HUDEP-2 (cell line): ENCODE results near the gene NHERF1.

Experiments used
- DNase-seq, 76 experiments: peaks; one replicate each; lab custom pipeline; 2025; ENCODE audit not compliant: unreplicated experiment in 76 of 76; lab: John Stamatoyannopoulos, UW

NHERF1 gene

GRCh38 chr17:74804683-74805082 is 56.3 kb downstream of the NHERF1 start:
- no peak for DNase-seq

DNA sequence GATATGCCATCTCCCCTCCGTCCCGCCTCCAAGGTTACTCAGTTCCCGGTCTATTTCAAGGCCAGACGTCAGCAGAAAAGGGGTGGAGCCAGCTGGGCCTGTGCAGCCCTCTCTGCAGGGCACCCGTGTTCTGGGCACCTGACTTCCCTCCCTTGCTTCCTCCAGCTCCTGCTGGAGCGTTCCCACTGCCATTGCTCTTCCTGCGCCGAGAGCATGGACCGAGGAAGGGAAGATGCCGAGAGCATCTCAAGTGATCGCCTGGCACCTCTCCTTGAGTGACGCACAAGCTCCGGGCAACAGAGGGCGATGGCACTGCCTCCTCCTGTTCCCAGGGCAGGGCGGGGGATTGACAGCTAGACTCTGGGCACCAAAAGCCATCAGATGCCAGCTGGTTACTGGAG is 57.2 kb downstream of the NHERF1 start:
- peak in 1 of 76 experiments; percentile 7 for DNase-seq

- DNase-seq: no peak
Observed at GRCh38 chr17:74806334-74806733, 57.9 kb downstream of the NHERF1 start.

- DNase-seq: no peak
Observed at GRCh38 chr17:74807441-74807840, 59.0 kb downstream of the NHERF1 start.

- DNase-seq: no peak
Observed at GRCh38 chr17:74807925-74808324, 59.5 kb downstream of the NHERF1 start.

- DNase-seq: no peak
Observed at GRCh38 chr17:74808714-74809430, 60.4 kb downstream of the NHERF1 start.

DNA sequence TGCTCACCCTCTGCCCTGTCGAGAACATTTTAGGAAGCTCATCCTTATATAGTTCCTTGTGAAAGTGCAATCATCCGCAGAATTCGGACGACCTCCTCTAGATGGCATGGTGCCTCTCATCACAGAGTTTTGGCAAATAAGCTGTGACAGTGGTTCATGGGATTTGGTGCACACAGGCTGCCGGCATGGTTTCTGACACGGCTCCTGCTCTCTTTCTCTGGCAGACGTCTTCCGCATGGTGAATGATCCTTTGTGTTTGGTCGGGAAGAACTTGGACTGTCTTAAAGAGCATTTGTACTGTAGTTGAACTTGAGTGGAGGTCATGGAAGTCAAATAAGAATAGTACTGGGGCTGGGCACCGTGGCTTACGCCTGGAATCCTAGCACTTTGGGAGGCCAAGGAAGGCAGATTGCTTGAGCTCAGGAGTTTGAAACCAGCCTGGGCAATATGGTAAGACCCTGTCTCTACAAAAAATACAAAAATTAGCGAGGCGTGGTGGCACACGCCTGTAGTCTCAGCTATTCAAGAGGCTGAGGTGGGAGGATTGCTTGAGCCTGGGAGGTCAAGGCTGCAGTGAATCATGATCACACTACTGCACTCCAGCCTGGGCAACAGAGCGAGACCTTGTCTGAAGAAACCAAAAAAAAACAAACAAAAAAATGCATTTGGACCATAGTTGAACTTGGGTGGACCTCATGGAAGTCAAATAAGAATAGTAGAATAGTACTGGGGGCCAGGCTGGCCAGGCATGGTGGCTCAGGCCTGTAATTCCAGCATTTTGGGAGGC is 62.5 kb downstream of the NHERF1 start:
- DNase-seq: no peak

GRCh38 chr17:74812109-74813009 is 63.9 kb downstream of the NHERF1 start:
- no peak for DNase-seq

DNA sequence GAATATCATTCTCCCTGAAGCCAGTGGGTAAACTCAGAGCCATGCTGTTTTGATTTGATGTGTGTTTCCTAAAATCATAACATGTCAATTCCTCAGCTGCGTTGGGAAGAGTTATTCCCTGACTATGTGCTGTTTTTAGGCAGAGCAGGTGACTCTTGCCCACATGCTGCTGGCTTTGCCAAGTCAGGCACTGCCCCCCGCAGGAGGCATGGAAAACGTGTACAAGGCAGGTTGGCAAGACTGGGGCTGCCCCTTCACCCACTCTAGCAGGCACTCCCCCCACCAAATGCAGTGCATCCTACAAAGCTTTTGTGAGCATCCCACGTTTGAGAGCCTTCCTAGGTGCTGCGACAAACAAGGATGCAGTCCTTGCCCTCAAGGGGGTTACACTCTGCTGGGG is 66.0 kb downstream of the NHERF1 start:
- no peak for DNase-seq

DNA sequence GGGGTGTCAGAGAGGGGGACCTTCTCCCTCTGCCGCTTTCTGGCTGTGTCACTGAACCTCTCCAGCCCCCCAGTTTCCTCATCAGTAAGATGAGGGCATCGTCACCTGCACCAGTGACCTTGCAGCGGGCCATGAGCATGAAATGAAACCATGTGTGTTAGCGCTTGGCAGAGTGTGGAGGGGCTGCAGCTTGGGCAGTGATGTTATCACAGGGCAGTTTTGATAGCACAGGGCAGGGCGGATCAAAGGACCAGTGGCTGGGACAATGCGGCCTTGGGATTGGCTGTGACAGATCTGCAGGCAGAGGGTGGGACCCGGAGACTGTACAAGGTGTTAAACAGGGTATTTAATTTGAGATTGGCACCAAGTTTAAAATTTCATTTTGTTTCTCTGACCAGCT is 66.6 kb downstream of the NHERF1 start:
- no peak for DNase-seq

GRCh38 chr17:74815550-74816370 is 67.3 kb downstream of the NHERF1 start:
- peak in 8 of 76 experiments; percentile 2 to 33 (median 8) for DNase-seq

DNA sequence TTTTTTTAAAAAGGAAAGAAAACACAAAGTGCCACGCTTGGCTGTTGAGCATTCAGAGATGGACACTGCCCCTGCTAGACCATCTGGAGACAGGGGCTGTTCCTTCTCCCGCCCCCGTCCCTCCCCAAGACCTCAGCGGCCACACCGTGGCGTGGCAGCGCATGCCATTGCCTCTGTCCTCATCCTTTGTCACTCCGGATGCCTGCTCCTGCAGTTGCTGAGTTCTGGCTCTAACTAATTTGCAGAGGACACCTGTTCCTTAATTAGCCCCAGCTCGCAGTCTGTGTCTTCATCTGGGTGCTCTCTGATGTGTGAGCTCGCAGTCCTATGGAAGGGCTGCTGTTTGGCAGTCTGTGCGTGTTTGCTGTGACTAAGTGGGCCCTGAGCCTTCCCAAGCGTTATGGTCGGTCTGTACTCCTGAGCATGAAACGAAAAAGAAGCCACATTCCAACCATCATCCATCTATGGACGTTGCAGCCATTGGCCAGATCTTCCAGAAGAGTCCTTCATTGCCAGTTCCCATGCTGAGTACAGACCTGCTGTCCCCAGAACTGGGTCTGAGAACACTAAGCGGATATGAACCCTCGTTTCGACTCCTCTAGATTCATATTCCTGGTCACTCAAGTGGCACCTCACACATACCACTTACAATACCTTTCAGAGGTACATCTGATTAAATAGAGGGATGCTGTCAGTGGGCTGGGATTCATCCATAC is 68.6 kb downstream of the NHERF1 start:
- DNase-seq: no peak

DNA sequence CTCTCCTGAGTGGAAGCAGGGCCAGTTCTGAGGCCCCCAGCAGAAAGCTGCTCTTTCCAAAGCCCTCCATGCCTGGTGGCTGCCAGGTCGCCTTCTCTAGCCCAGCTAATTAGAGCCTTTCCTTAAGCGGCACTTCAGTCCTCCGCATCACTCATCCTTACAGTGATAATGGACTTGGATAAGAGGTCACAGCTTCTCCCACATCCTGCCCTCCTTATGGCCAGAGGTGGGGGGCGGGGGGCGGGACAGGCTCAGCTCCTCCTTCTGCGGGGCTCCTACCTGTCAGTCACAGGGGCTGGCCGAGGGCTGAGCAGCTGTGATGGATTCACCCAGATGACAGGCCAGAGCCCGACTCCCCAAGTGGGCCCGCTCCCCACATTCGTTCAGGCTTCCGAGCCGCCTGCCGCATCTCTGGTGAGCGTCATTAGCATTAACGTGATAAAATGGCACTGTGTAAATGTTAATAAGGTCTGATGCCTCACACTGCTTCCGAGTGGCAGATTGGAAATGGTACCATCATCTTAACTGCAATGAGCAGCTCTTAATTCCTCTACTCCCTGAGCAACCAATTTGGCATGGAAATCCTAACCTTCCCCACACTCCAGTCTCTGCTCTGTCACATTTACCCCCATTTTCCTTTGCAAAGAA is 70.0 kb downstream of the NHERF1 start:
- DNase-seq: no peak
